ENCODE measurements around the gene KLHDC10.

The KLHDC10 gene

DNA sequence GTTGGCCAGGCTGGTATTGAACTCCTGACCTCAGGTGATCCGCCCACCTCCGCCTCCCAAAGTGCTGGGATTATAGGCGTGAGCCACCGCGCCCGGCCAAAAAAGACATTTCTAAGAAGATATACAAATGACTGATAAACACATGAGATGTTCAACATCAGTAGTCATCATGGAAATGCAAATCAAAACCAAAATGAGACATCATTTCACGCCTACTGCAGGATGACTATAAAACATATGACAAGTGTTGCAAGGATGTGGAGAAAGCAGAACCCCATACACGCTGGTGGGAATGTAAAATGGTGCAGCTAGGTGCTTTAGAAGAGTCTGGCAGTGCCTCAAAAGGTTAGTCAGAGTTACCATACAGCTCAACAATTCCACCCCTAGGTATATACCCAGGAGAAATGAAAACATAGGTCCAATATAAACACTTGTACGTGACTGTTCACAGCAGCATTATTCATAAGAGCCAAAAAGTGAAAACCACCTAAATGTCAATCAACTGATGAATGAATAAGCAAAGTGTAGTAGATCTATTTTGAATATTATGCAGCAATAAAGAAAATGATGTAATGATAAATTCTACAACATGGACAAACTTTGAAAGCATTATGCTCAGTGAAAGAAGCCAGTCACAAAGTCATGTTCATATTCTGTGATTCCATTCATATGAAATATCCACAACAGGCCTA lies 110.4 kb downstream of the KLHDC10 start:
- TF ChIP-seq GATA3 (IDR thresholded peaks at IDR 0.05; ENCODE audit: low read depth, low read length) (no peak), GATA2 (IDR thresholded peaks at IDR 0.05; ENCODE audit: low read depth, low read length) (no peak)

- TF ChIP-seq GATA3 (IDR thresholded peaks at IDR 0.05; ENCODE audit: low read depth, low read length) (no peak), GATA2 (IDR thresholded peaks at IDR 0.05; ENCODE audit: low read depth, low read length) (no peak)
Observed at GRCh38 chr7:130181263-130181605, 110.9 kb downstream of the KLHDC10 start.

- TF ChIP-seq GATA2 (IDR thresholded peaks at IDR 0.05; ENCODE audit: low read depth, low read length) (no peak), GATA3 (IDR thresholded peaks at IDR 0.05; ENCODE audit: low read depth, low read length) (no peak)
Observed at GRCh38 chr7:130182990-130183389, 112.7 kb downstream of the KLHDC10 start.
